HG03354 (cell line): Measurements from ENCODE around the gene PM20D1.
"Not testable (repeated sequence)": the region's sequence is repeated elsewhere in the genome, so short reads cannot be mapped to it uniquely, and the experiment has no call there.

Experiments used
- ATAC-seq: cut with Tn5 transposase; IDR thresholded peaks from one replicate; pipeline ENCODE4 v1.9.1; 2021; ENCODE audit warnings: mild to moderate bottlenecking; ENCODE audit not compliant: unreplicated experiment, poor library complexity, severe bottlenecking

The PM20D1 gene, protein sequence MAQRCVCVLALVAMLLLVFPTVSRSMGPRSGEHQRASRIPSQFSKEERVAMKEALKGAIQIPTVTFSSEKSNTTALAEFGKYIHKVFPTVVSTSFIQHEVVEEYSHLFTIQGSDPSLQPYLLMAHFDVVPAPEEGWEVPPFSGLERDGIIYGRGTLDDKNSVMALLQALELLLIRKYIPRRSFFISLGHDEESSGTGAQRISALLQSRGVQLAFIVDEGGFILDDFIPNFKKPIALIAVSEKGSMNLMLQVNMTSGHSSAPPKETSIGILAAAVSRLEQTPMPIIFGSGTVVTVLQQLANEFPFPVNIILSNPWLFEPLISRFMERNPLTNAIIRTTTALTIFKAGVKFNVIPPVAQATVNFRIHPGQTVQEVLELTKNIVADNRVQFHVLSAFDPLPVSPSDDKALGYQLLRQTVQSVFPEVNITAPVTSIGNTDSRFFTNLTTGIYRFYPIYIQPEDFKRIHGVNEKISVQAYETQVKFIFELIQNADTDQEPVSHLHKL

DNA sequence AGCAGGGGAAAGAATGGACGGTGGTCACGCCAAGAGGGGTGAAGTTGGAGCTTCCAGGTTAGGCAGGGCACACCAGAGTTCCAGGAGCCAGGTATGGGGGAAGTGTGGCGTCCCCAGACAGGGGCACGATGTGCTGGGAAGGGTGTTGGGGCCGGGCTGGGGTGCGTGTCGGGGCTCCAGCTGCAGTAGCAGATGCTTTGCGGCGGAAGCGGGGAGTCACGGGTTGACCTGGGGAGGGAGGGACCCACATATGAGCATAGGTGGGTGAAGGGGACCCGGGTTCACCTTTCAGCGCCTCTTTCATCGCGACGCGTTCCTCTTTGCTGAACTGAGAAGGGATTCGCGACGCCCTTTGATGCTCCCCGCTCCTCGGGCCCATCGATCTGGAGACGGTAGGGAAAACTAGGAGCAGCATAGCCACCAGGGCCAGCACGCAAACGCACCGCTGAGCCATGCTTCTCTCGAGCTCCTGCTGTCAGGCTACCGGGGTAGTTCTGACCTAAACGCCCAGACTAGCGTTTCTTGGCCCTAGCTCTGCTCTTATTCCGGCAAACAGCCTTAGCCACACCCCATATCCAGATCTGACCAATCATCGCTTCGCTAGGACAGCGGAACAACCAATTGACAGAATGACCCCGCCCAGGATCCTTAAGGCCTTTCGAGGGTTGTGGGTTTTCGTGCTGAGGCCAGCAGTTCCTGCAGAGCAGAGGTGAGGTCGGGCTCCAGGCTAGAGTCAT is at the start of gene PM20D1:
Gene PM20D1 (minus strand): TSS at position 514 of the 737 bp plus-strand sequence. CDS start 60 bp downstream, at position 454.
- peak; percentile 97 for ATAC-seq

DNA sequence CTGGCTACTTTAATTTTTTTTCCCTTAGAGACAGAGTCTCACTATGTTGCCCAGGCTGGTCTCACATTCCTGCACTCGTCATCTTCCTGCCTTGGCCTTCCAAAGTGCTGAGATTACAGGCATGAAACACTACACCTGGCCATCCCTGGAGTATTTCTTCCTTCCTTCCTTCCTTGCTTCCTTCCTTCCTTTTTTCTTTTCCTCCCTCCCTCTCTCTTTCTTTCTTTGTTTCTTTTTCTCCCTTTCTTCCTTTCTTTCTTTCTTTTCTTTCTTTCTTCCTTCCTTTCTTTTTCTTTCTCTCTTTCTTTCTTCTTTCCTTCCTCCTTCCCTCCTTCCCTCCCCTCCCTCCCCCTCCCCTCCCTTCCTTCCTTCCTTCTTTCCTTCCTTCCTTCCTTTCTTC is 46.4 kb upstream of the PM20D1 start:
- no peak for ATAC-seq

DNA sequence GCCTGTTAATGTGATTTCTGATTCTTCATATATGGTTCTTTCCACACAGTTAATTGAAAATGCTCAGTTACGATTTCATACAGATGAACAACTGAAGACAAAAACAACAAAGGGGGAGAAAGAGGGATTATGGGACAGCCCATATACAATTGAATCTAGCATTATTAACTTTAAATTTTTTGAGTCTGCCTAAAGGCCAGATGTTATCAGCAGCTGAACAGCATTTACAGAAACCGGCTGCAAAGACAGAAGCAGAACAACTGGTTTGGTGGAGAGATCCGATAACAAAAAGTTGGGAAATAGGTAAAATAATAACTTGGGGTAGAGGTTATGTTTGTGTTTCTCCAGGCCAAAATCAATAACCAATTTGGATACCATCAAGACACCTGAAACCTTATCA is 44.2 kb upstream of the PM20D1 start:
- ATAC-seq = not testable (repeated sequence)

DNA sequence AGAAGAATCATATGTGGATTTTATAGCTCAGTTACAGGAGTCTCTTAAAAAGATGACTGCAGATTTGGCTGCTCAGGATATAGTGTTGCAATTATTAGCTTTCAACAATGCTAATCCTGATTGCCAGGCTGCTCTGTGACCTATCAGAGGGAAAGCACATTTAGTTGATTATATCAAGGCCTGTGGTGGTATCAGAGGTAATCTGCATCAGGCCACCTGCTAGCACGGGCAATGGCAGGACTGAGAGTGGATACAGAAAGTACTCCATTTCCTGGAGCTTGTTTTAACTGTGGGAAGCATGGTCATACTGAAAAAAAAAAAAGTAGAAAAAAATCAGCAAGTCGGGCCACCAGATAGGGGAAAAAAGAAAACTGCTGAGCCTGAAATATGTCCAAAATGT is 42.2 kb upstream of the PM20D1 start:
- not testable (repeated sequence) for ATAC-seq

DNA sequence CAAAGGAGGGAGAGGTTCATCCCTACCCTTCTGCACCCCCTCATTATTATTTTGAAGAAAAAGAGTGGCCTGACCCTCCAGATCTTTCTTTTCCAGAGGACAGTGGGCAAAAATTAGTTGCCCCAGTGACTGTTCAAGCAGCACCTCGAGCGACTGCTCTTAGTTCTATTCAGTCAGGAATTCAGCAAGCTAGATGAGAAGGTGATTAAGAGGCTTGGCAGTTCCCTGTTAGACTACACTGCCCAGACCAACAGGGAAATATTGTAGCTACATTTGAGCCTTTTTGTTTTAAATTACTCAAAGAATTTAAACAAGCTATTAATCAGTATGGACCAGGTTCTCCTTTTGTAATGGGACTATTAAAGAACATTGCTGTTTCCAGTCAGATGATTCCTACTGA is 41.5 kb upstream of the PM20D1 start:
- not testable (repeated sequence) for ATAC-seq

DNA sequence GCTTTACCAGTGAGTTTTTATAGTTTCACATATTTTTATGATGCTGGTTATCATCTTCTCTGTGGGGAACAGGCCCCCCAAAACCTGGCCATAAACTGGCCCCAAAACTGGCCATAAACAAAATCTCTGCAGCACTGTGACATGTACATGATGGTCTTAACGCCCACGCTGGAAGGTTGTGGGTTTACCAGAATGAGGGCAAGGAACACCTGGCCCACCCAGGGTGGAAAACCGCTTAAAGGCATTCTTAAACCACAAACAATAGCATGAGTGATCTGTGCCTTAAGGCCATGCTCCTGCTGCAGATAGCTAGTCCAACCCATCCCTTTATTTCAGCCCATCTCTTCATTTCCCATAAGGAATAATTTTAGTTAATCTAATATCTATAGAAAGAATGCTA is 40.7 kb upstream of the PM20D1 start:
- not testable (repeated sequence) for ATAC-seq

DNA sequence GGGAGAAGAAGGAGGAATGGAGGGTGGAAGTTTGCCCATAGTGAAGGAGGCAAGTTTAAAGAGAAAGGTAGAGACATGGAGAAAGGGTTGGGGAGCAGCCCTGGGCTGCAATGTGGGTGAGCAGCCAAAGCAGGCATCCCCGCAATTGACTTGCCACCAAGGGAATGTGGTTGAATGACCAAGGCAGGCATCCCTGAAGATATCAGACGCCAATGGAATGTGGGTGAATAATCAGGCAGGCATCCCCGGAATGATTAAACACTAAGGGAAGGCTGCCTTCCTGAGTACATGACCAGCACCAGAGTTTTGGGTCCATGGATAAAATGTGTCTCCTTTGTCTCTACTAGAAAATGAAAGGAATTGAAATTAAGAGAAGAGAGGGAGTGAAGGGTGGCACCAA is 39.8 kb upstream of the PM20D1 start:
- ATAC-seq = not testable (repeated sequence)

DNA sequence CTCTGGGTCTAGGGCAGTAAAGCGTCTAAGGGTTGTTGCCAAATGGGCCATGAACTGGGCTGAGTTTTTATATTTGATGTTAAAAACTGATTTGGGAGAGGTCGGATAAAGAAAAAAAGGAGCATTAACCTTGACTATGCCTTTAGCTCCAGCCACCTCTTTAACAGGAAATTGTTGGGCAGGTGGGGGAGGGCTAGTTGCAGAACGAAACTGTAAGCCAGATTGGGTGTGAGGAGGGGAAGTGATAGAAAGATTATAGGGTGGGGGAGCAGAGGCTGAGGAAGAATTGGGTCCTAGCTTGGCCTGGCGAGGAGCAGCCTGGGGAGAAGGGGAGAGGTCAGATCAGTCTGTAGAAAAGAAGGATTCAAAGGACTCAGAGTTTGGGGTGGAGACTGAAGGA is 39.1 kb upstream of the PM20D1 start:
- not testable (repeated sequence) for ATAC-seq

DNA sequence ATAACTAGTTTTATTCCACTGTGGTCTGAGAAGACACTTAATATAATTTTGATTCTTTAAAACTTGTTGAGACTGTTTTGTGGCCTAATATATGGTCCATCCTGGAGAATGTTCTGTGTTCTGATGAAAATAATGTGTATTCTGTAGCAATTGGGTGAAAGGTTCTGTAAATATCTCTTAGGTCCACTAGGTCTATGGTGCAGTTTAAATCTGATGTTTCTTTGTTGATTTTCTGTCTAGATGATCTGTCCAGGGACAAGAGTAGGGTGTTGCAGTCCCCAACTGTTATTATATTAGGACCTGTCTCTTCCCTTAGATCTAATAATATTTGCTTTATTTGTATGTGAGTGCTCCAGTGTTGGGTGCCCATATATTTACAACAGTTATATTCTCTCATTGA is 33.9 kb upstream of the PM20D1 start:
- no peak for ATAC-seq

DNA sequence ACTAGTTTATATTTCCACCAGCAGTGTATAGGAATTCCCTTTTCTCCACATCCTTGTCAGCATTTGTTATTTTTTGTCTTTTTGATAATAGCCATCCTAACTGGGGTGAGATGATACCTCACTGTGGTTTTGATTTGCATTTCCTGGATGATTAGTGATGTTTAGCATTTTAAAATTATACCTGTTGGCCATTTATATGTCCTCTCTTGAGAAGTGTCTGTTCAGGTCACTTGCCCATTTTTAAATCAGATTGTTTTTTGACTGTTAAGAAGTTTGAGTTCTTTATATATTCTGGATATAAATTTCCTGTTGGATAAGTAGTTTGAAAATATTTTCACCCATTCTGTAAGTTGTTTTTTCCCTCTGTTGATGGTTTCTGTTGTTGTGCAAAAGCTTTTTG is 31.0 kb upstream of the PM20D1 start:
- ATAC-seq = no peak

DNA sequence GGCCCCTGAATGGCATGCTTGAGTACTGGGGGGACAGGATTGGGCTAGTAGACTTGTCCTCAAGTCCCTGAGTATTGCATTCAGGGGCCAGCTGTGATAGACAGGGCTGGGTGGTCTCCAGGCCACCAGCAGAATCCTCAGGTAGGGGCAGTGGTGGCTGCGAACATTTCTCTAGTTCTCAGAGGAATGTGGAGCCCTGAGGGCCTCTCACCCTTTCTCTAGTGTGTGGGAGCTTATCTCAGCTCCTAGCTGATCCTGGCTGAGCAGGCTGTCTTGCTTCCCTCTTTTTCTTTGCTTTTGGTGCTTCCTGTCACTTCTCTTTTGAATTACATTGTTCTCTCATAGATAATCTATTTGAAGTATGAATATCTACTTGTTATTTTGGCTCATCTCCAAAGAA is 30.0 kb upstream of the PM20D1 start:
- ATAC-seq = no peak

DNA sequence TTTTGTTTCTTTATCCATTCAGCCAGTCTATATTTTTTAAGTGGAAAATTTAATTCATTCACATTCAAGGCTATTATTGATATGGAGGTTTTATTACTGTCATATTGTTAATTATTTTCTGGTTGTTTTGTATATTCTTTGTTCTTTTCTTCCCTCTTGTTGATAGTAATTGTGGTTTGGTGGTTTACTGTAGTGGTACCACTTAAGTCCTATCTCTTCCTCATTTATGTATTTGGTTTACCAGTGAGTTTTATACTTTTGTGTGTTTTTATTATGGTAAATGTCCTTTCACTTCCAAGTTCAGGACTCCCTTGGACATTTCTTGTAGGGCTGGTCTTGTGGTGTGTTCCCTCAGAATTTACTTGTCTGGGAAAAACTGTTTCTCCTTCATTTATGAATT is 28.1 kb upstream of the PM20D1 start:
- ATAC-seq = no peak

DNA sequence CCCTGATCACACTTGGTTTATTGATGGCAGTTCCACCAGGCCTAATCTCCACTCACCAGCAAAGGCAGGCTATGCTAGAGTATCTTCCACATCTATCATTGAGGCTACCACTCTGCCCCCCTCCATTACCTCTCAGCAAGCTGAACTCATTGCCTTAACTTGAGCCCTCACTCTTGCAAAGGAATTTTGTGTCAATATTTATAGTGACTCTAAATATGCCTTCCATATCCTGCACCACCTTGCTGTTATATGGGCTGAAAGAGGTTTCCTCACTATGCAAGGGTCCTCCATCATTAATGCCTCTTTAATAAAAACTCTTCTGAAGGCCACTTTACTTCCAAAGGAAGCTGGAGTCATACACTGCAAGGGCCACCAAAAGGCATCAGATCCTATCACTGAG is 23.2 kb upstream of the PM20D1 start:
- not testable (repeated sequence) for ATAC-seq

DNA sequence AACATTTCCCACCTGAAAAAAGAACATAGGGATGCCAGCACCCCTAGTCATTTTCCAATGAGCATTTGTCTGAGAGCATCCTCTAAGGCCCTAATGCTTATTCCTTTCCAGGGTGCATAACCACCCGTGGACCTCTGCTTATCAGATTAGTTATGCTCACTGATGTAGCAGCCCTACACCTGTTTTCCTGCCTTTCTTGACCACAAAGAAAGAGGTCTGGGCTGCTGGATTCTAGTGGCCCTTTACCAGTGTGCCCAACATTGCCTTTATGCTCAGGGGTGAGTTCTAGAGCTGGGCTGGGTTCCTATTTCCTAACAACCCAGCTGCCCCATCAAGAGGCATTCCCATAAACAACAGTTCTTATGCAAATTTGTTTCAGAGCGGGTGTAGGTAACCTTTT is 20.3 kb upstream of the PM20D1 start:
- no peak for ATAC-seq

DNA sequence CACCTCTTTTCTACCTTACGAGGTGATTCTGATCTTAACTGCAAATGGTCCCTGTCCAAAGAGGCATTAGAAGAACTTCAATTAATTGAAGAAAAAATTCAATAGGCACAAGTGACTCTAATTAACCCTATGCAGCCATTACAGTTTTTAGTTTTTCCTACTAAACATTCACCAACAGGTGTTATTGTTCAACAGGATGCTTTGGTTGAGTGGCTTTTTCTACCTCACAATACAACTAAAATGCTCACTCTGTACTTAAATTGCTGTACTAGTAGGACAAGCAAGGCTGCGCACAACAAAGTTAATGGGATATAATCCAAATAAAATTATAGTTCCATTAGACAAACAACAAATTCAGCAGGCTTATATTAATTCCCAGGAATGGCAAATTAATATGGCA is 11.6 kb upstream of the PM20D1 start:
- no peak for ATAC-seq

DNA sequence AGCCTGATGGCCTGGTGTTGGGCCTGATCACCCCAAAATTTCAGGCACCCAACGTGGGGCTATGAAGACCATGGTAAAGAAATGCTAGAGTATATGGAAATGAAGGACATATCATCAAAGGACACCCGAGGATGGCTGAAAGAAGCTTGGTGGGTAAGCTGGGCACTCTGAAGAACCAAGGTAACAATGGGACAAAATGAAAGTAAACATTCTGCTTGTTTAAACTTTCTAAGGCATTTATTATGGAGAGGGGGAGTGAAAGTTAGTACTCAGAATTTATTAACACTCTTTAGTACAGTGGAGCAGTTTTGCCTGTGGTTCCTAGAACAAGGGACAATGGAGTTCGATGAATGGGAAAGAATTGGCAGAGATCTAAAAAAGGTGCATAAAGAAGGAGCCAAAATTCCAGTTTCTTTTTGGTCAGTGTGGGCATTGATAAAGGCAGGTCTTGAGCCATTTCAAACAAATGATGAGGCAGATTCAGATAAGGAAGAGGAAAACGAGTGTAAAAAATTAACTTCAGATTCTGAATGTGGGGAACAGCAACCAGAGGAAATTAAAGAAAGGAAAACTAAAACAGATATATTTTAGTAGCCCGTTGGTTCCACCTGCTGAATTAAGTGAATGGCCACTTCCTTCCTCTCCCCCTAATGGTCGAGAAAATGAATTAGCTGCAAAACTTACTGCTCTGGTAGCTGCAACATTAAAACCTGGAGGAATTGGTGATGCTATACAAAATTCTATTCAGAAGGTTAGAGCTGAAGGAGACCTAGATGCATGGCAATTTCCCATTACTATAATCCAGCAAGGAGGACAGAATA is 8.4 kb upstream of the PM20D1 start:
- ATAC-seq = no peak

DNA sequence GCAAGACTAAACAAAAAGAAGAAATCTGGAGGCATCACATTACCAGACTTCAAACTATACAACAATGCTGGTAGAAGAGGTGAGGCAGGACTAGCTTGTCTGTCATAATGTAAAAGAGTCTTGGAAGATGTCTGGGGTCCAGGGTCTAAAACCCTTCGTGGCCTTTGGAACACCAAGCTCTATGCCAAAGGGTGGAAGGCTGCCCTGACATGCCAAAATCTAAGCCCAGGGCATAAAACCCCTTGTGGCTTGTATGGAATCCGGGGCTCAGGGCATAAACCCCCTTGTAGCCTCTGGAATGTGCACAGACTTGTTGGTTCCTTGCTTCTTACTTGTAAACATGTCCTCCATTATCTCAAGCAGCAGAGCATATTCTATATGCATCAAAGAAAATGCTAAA is 7.6 kb upstream of the PM20D1 start:
- not testable (repeated sequence) for ATAC-seq

DNA sequence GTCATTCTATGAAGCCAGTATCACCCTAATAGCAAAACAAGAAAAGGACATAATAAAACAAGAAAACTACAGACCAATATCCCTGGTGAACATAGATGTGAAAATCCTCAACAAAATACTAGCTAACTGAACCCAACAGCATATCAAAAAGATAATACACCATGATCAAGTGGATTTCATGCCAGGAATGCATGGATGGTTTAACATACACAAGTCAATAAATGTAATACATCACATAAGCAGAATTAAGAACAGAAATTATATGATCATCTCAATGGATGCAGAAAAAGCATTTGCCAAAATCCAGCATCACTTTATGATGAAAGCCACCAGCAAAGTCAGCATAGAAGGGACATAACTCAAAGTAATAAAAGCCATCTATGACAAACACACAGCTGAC is 6.5 kb upstream of the PM20D1 start:
- no peak for ATAC-seq

DNA sequence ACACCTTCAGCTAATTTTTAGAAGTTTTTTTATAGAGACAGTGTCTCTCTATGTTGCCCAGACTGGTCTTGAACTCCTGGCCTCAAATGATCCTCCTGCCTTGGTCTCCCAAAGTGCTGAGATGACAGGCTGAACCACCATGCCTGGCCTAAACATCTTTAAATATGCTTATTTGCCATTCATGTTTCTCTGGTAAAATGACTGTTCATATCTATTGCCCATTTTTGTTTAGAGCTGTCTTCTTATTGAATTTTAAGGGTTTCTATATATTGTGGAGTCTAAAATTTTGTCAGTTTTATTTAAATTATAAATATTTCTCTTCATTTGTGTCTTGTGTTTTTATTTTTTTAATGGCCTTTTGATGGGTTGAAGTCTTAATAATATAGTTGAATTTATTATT is 3.0 kb upstream of the PM20D1 start:
- no peak for ATAC-seq

DNA sequence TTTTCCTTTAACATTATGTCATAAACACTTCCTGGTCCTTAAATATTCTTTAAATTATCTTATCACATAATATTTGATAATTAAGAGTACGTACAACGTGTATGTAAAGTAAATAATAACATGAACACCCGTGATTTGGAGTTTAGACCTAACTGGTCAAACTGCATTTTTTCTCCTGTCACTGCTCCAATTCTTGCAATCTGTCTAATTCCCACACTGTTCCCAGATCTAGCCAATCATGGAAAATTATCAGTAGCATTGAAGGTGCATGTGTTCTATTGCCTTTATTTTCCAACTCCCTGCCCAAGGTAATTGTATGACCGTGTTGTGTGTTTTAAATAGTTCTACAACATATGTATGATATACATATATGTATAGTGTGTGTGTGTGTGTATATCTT is 2.1 kb upstream of the PM20D1 start:
- ATAC-seq = no peak
